OCI-LY7 (cell line): ENCODE results near the gene CDR2L. TPM values are rescaled to one million over a fixed set of nuclear protein-coding genes. Genes with fewer than 3 reads are reported as not detected.
"Not testable (repeated sequence)": the region's sequence is repeated elsewhere in the genome, so short reads cannot be mapped to it uniquely, and the experiment has no call there.

ENCODE experiments used
- BruUV-seq: library from RNA; stranded (reverse); fragments of 400-500 nt; replicated peaks from 2 replicates; lab custom pipeline; 2021; lab: Mats Ljungman, UMichigan
- CTCF ChIA-PET: fragments of 300-600 bp; sonication (Branson Sonifier 250); formaldehyde crosslinking; loops from one replicate; lab custom pipeline; 2022; ENCODE audit warnings: antibody characterized with exemption; ENCODE audit not compliant: unreplicated experiment; lab: Charles Lee
- POLR2A ChIA-PET: fragments of 300-600 bp; sonication (Branson Sonifier 250); formaldehyde crosslinking; loops from one replicate; lab custom pipeline; 2022; ENCODE audit warnings: antibody characterized with exemption; lab: Charles Lee
- DNase-seq: peaks from one replicate; pipeline ENCODE4 v3.0.0-alpha.2; 2015; ENCODE audit warnings: low spot score
- H2AFZ ChIP-seq: fragments of 200-600 bp; sonication (generic), shearing (Covaris generic); 2 replicates; pipeline ENCODE4 v1.6.1; 2014; ENCODE audit warnings: mild to moderate bottlenecking, antibody characterized with exemption, low read length, moderate library complexity
- H3K27ac ChIP-seq: fragments of 200-600 bp; sonication (generic); 2 replicates; pipeline ENCODE4 v1.5.1; 2014; ENCODE audit warnings: mixed run types, low read depth, mild to moderate bottlenecking, moderate library complexity, low read length, inconsistent platforms; ENCODE audit not compliant: poor library complexity, severe bottlenecking
- H3K36me3 ChIP-seq: fragments of 200-600 bp; sonication (generic); 2 replicates; pipeline ENCODE4 v1.6.1; 2014; ENCODE audit warnings: mild to moderate bottlenecking, antibody characterized with exemption, low read length, moderate library complexity, mixed read lengths; ENCODE audit not compliant: insufficient read depth
- H3K4me1 ChIP-seq: fragments of 200-600 bp; sonication (generic); 2 replicates; pipeline ENCODE4 v1.5.1; 2014; ENCODE audit warnings: mild to moderate bottlenecking, low read length; ENCODE audit not compliant: insufficient read depth, poor library complexity, severe bottlenecking
- H3K4me2 ChIP-seq: fragments of 200-600 bp; sonication (generic); 2 replicates; pipeline ENCODE4 v1.6.1; 2014; ENCODE audit warnings: mild to moderate bottlenecking, low read length
- H3K4me3 ChIP-seq: fragments of 200-600 bp; sonication (generic); 2 replicates; pipeline ENCODE4 v1.5.1; 2014; ENCODE audit warnings: mild to moderate bottlenecking, low read depth, low read length; ENCODE audit not compliant: poor library complexity, severe bottlenecking
- H3K79me2 ChIP-seq: fragments of 200-600 bp; sonication (generic); 2 replicates; pipeline ENCODE4 v1.6.1; 2016; ENCODE audit warnings: low read depth, mild to moderate bottlenecking, low read length, moderate library complexity, mixed read lengths; ENCODE audit not compliant: insufficient read depth
- H3K9me2 ChIP-seq: fragments of 200-600 bp; sonication (generic); 2 replicates; pipeline ENCODE4 v1.6.1; 2016; ENCODE audit warnings: mild to moderate bottlenecking, low read length, mixed read lengths; ENCODE audit not compliant: insufficient read depth
- H3K9me3 ChIP-seq: fragments of 200-600 bp; sonication (generic); 2 replicates; pipeline ENCODE4 v1.6.1; 2014; ENCODE audit warnings: mild to moderate bottlenecking, mixed run types, low read length, mixed read lengths
- H4K20me1 ChIP-seq: fragments of 200-600 bp; sonication (generic); 2 replicates; pipeline ENCODE4 v1.6.1; 2014; ENCODE audit warnings: mild to moderate bottlenecking, antibody characterized with exemption, low read length, moderate library complexity, mixed read lengths; ENCODE audit not compliant: insufficient read depth
- CTCF ChIP-seq: fragments of 200-600 bp; sonication (generic); conservative IDR thresholded peaks from 2 replicates; pipeline ENCODE4 v1.5.1; 2014; ENCODE audit warnings: mild to moderate bottlenecking, antibody characterized with exemption, low read length, moderate library complexity, mixed read lengths
- EZH2phosphoT487 ChIP-seq: fragments of 200-600 bp; sonication (generic); IDR thresholded peaks from 2 replicates; pipeline ENCODE4 v1.6.1; 2018; ENCODE audit warnings: low read depth, borderline replicate concordance, mild to moderate bottlenecking, mixed run types, antibody characterized with exemption, low read length, moderate library complexity, mixed read lengths
- intact Hi-C: fragments of 100-400 bp; cut with micrococcal nuclease; formaldehyde crosslinking; loops from one replicate; pipeline ENCODE4 v1.10.0; 2022; ENCODE audit not compliant: unreplicated experiment
- total RNA-seq, 2 experiments: library from RNA; depleted of rRNA in 1 of 2; stranded (reverse); fragments of >200 nt in 1 of 2; shearing (Covaris generic) in 1 of 2; gene quantifications; 2 replicates each; pipeline ENCODE4 v1.2.3, GENCODE V29; 2014 to 2022

Gene CDR2L
- total RNA-seq, 2 experiments from 2014 or later = 0.49 to 0.79 TPM

DNA sequence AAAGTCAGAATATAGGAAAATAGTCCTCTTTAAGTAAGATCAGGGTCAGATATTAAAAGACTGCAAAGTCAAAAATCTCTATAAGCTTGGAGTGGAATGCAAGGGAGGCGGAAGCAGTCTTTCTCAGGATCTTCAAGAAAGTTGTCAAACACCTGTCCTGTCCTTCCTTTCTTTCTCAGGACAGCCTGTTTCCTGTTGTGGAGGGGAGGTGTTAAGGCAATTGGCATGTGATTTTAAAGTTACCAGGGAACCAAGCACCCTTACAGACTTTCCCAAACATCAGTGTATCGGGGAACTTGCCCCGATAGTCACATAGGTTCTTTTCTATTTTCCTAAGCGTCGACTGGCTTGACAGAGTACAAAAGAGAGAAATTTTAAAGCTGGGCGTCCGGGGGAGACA is 57.3 kb downstream of the CDR2L start:
- Histone ChIP-seq H3K4me2 (no peak overlapping the region), H3K4me3 (no peak overlapping the region), H3K27ac (no peak overlapping the region), H3K9me3 (no peaks in the 10 kb centered on the region), H3K4me1 (peaks cover 14% of the 10 kb centered on the region), H3K36me3 (peaks cover 35% of the 10 kb centered on the region), H2AFZ (no peak overlapping the region), H3K79me2 (peaks cover 23% of the 10 kb centered on the region), H4K20me1 (peaks cover 4% of the 10 kb centered on the region; the same call in 1 of the 2 replicates), H3K9me2 (no peaks in the 10 kb centered on the region)
- intact Hi-C loops = loop anchor here (10.0 kb wide), 1 partner anchor 370 kb away; no protein-coding TSS in a partner anchor
- TF ChIP-seq EZH2phosphoT487 (no peak), CTCF (no peak)
- no peak for DNase-seq
- ChIA-PET POLR2A (no interaction called here), CTCF (no interaction called here)
- BruUV-seq = no TSS peak

DNA sequence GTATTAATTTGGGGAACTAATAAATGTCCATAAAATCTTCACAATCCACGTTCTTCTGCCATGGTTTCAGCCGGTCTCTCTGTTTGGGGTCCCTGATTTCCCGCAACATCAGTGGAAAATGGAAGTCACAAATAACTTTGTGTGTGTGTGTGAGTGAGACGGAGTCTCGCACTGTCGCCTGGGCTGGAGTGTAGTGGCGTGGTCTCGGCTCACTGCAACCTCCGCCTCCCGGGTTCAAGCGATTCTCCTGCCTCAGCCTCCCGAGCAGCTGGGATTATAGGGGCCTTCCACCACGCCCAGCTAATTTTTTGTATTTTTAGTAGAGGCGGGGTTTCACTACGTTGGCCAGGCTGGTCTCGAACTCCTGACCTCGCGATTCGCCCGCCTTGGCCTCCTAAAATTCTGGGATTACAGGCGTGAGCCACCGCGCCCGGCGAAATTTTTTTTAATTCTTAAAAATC is 58.5 kb downstream of the CDR2L start:
- Histone ChIP-seq H2AFZ (peak overlapping the region; percentile 24; the same call in 1 of the 2 replicates), H3K4me1 (peaks cover 14% of the 10 kb centered on the region), H3K79me2 (peaks cover 23% of the 10 kb centered on the region), H3K4me2 (peak overlapping the region; percentile 81), H3K36me3 (peaks cover 34% of the 10 kb centered on the region), H3K4me3 (peak overlapping the region; percentile 75)
- DNase-seq, H3K27ac ChIP-seq, H3K9me2 ChIP-seq, H3K9me3 ChIP-seq, CTCF ChIA-PET, H4K20me1 ChIP-seq: not testable (repeated sequence)
- POLR2A ChIA-PET = interaction anchor here (1.1 to 3.6 kb wide), 2 partner anchors 33 to 34 kb away, joined by 3 to 27 read pairs; partner anchors contain the start of gene MRPL58
- TSS peak; percentile 72 for BruUV-seq
- intact Hi-C loops = loop anchor here (2.0 to 10.0 kb wide), 3 partner anchors 85 to 369 kb away; partner anchors contain the start of gene SUMO2

DNA sequence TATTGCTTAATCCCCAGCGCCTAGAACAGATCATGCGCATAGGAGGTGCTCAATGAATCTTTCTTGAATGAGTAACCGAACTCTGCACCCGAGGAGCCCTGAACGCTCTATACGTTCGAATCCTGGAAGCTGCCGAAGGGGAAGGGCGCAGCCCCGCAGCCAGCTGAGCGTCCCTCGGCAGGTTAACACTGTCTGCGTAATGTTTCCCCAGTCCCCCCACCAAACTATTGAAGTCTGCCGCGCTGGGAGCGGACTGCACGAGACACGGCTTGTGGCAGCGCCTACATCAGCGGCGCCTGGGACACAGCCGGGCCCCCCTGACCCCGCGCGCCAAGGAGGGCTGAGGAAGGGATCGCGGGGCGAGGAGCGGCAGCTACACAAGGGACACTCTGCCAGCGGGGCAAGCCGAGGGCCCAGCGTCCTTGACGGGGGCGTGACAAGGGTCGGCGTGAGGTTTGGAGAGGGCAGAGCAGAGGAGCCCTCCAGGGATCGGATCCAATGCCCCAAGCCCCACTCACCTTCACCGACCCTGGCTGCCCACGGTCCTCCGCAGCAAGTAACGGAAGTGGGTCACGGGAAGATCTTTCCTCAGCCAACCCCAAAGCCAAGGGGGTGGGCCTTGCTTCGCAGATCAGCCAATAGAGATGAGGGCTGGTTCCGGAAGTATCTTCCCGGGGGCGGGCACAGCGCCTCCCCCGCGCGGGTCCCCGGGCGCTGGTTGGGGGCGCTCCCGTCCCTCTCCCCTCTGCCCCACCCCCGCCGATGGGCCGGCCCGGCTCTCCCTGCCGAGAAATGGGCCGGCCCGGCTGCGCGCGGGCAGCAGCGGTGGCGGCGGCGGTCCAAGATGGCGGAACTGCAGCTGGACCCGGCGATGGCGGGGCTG is 59.2 kb downstream of the CDR2L start, which contains the start of the genes ATP5PD and KCTD2:
Gene ATP5PD, minus strand, starts transcription at position 563 of the 883 bp plus-strand sequence. CDS start 4,319 bp downstream, outside the sequence.
Gene KCTD2, plus strand, starts transcription at position 819 of the 883 bp plus-strand sequence. Its CDS starts 26 bp downstream, at position 845.
- H3K4me3 ChIP-seq = peak within 1 kb of the TSS; percentile 75
- H3K4me1 ChIP-seq = peaks cover 14% of the 10 kb centered on the region
- H3K9me2 ChIP-seq = no peaks in the 10 kb centered on the region
- intact Hi-C loops = loop anchor here (1.0 to 10.0 kb wide), 4 partner anchors 33 to 368 kb away; partner anchors contain the start of gene SUMO2
- ChIA-PET POLR2A (interaction anchor here (1.1 to 3.6 kb wide), 2 partner anchors 33 to 34 kb away, joined by 3 to 27 read pairs; partner anchors contain the start of gene MRPL58), CTCF (interaction anchor here (0.6 to 1.4 kb wide), 2 partner anchors 33 to 522 kb away, joined by 3 to 4 read pairs; no protein-coding TSS in a partner anchor)
- 0 out of 2 replicates have a peak, but pooled peaks have one; percentile 15 for TF ChIP-seq CTCF
- TF ChIP-seq EZH2phosphoT487 = no peak
- H3K9me3 ChIP-seq = no peaks in the 10 kb centered on the region
- DNase-seq = peak; percentile 99
- H3K4me2 ChIP-seq = peak within 1 kb of the TSS; percentile 99
- BruUV-seq = no TSS peak
- peaks cover 23% of the 10 kb centered on the region for H3K79me2 ChIP-seq
- peaks cover 32% of the 10 kb centered on the region for H3K36me3 ChIP-seq
- peaks cover 4% of the 10 kb centered on the region; the same call in 1 of the 2 replicates for H4K20me1 ChIP-seq
- H3K27ac ChIP-seq = peak within 1 kb of the TSS; percentile 43
- peak within 1 kb of the TSS; percentile 58 for H2AFZ ChIP-seq
